NCI-H524 (cell line): ENCODE measurements around the gene RALB.

Experiments used
- DNase-seq, 2 experiments: peaks; one replicate each; lab custom pipeline; 2025; lab: John Stamatoyannopoulos, UW

RALB gene

DNA sequence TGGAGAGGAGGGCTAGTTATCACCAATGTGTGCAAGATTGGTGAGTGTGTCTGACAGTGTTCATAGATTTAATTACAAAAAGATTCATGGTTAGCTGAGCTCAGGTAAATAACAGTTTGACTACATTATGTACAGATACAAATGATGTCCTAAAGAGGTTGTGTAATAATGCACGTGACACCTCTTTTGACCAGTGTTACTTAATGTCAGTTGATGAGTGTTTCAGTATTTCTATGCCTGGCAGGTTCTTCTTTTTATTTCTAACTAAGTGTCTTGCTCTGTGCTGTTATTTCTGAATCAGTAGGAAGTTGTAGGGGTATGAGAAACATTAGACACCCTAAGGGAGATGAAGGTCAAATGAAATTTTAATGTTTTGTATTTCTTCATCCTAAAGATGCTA lies 85.4 kb downstream of the RALB start:
- no peak for DNase-seq

DNA sequence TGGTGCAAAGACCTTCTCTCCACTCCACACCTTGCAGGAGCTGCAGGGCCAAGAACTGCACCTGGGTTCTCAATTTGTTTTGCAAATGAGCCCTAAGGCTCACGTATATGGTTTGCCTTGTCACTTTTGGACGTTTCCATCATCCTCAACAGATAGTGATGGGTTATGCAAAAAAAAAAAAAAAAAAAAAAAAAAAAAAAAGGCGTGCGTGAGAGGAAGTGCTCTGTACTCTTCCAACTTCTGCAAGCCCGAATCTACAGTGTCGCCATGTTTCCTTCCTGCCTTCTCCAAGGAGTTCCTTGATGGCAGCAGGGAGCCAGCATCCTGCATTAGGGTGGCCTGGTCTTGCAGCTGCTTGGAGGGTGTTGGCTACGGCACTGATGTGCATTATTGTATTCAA lies 89.3 kb downstream of the RALB start:
- no peak for DNase-seq

DNA sequence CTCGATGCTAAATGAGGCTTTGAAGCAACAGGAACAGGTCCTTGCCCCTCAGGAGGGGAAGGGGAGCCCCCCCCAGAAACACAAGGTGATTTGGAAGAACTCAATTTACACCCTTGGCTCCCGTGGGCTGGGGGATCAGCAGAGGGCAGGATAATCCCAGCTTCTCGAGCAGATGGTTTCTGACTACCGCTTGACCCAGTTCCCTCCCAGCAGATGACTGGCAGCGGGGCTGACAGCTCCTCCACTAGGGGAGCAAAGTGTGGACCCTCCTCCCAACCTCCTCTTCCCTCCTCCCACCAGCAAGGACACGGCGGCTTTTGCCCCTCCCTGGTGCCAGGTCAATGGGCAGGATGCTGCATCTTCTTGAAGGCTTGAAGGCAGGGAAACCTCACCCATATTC lies 89.8 kb downstream of the RALB start:
- DNase-seq = peak; percentile 45 to 66

DNA sequence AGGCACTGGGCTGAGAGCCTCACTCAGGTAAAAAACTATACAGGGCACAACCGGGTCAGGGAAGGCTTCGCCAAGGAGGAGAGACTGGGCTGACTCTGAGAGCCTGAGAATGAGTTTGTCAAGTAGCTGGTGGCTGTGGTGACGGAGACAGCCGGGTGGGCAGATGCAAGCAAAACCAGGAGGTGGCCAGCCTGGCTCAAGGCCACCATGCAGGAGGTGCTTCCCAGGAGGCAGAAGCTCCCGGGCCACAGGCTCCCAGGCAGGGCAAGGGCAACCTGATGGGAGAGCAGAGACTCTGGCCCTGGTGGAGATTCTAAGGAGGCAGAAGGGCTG lies 90.4 kb downstream of the RALB start:
- DNase-seq = peak in 1 of 2 experiments; percentile 31

DNA sequence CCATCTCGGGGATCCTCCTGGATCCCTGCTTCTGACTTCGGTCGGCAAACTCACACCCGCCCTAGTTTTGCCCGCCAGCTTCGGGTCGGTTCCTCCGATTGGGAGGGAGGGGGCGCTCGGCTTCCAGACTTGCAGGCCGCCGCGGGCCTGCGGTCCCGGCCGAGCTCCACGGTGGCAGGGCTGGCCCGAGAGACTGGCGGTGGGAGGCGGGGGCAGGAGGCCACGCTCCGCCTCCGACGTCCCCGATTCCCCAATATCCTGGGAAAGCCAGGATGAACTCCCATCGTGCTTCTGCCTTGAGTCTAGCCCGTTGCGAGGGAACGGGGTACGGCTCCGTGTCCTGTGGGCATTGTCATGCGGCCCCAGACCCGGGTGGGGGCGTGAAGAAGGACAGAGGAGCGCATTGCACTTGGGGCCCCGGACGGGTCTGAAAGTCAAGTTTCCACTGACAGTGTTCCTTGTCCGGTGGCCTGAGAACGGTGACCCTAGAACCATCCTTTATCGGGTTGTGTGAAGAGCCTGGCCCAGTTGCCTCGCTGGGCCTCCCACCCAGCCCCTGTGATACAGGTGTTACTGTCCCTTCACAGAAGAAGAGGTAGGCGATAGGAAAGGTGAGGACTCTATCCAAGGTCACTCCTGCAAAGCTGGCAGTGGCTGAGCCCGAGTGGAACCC lies 90.9 kb downstream of the RALB start:
- peak; percentile 59 to 66 for DNase-seq
